Ovary (tissue), 3 donors: ENCODE measurements around the gene ENOX1.

ENCODE experiments used
- EP300 ChIP-seq: sonication (generic); formaldehyde crosslinking; IDR thresholded peaks from one replicate; pipeline ENCODE4 v1.6.1; 2017; ENCODE audit warnings: antibody characterized with exemption
- POLR2A ChIP-seq: fragments of 450-650 bp; IDR thresholded peaks from one replicate; pipeline ENCODE4 v1.6.1; 2017; ENCODE audit warnings: antibody characterized with exemption, mild to moderate bottlenecking, moderate library complexity
- TF ChIP-seq, protein P1 (sequence below), 3 donors: fragments of 450-650 bp in 2 of 3; fragments of 200-600 bp in 1 of 3; IDR thresholded peaks; one replicate each; pipeline versions ENCODE4 v1.5.1 to v1.8.0; 2016 to 2022; ENCODE audit warnings: antibody characterized with exemption in 3 of 3, mild to moderate bottlenecking in 1 of 3
- donor health status: DM: no; HTN: no; CAD: no.

DNA sequence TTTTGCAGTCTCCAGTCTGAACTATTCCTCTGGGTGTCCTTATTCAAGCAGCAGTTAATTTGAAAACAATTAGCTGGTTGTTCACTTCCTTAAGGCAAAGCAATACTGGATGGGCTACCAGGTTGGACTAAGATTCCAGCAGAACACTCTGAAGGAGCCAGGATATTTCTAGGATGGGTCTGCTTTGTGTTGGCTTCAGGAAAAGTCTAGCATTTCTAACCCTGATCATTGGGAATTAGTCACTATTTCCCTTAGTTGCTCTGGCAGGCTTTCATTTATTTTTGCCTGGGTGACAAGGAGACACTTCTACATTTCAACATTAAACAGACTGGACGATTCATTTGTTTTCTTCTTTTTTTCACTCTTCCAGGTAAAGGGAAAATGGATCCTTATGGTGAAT lies 228.4 kb downstream of the ENOX1 start:
- TF ChIP-seq EP300 (no peak), POLR2A (no peak)
- TF ChIP-seq, protein P1, sequence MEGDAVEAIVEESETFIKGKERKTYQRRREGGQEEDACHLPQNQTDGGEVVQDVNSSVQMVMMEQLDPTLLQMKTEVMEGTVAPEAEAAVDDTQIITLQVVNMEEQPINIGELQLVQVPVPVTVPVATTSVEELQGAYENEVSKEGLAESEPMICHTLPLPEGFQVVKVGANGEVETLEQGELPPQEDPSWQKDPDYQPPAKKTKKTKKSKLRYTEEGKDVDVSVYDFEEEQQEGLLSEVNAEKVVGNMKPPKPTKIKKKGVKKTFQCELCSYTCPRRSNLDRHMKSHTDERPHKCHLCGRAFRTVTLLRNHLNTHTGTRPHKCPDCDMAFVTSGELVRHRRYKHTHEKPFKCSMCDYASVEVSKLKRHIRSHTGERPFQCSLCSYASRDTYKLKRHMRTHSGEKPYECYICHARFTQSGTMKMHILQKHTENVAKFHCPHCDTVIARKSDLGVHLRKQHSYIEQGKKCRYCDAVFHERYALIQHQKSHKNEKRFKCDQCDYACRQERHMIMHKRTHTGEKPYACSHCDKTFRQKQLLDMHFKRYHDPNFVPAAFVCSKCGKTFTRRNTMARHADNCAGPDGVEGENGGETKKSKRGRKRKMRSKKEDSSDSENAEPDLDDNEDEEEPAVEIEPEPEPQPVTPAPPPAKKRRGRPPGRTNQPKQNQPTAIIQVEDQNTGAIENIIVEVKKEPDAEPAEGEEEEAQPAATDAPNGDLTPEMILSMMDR (IDR thresholded peaks at IDR 0.05) = no peak
